GM18951 (cell line): ENCODE results near the gene ADRB2.
"Not testable (repeated sequence)": the region's sequence is repeated elsewhere in the genome, so short reads cannot be mapped to it uniquely, and the experiment has no call there.

Experiments
- POLR2A ChIP-seq: IDR thresholded peaks from 4 replicates; pipeline ENCODE4 v1.6.1; 2011; ENCODE audit warnings: mild to moderate bottlenecking; ENCODE audit not compliant: insufficient read length, insufficient read depth; ENCODE audit errors: extremely low read depth
- in situ Hi-C: fragments of 300-500 bp; cut with MboI; formaldehyde crosslinking; loops from one replicate; pipeline ENCODE4 v1.12.0; 2022; ENCODE audit warnings: low sequenced_read_pairs, mixed read lengths, inconsistent platforms; ENCODE audit not compliant: unreplicated experiment

The ADRB2 gene

DNA sequence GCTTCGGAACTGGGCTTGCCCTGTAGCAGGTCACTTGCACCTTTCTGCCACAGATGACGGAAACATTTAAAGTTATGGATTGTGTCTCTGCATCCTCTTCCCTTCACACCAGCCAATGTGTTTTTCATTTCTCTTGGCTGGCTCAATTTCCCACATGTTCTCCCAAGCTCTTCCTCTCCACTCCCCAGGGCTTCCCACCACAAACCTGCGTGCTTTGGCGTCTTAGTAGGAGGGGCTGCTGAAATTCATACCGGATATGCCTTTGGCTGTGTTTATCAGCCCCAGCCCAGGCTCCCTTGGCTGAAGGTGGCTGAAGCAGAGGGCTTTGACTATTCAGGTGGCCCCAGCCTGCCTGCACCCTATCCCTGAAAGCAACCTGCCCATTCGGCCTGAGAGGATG lies 32.1 kb downstream of the ADRB2 start:
- in situ Hi-C loops, result no loop called here
- no peak for TF ChIP-seq POLR2A

DNA sequence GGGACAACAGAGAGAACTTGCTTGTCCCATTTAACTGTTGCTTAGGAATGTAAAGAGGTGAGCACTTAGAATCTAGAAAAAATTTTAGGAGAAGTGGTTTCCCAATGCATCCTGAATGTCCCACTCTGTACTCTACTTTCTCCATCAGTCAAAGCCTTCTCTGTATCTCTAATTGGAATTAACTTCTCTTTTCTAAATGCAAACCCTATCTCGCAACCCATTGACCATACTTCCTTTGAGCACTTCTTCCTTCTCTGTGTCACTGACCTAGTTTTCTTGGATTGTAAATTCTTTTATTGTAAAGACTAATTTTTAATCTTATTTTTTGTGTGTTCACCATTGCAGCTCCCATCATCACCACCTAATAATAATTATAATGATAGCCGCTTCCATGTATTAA lies 33.3 kb downstream of the ADRB2 start:
- no peak for TF ChIP-seq POLR2A
- in situ Hi-C loops, result no loop called here

DNA sequence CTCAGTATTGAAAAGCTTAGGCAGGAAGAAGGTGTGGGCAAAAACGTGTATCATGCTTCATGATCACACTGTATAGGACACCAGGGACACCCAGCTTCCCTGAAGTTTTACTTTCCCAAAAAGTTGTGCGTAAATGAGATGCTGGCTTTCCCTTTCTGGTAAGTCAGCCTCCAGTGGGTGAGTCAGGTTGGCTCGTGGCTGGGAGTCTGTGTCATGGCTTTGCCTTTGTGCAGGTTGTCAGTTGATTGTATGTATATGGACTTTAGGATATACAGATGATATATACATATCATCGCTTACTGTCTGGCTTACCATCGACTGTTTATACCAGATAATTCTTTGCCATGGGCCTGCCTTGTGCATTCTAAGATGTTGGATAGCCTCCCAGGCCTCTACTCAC lies 34.2 kb downstream of the ADRB2 start:
- in situ Hi-C loops, result no loop called here
- no peak for TF ChIP-seq POLR2A

DNA sequence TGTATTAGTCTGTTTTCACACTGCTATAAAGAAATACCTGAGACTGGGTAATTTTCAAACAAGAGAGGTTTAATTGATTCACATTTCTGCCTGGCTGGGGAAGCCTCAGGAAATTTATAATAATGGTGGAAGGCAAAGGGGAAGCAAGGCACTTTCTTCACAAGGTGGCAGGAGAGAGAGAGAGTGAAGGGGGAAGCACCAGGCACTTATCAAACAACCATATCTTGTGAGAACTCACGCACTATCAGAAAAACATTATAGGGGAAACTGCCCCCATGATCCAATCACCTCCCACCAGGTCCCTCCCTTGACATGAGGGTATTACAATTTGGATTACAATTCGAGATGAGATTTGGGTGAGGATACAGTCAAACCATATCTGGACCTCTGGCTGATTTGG lies 34.7 kb downstream of the ADRB2 start:
- in situ Hi-C loops, result no loop called here
- no peak for TF ChIP-seq POLR2A

DNA sequence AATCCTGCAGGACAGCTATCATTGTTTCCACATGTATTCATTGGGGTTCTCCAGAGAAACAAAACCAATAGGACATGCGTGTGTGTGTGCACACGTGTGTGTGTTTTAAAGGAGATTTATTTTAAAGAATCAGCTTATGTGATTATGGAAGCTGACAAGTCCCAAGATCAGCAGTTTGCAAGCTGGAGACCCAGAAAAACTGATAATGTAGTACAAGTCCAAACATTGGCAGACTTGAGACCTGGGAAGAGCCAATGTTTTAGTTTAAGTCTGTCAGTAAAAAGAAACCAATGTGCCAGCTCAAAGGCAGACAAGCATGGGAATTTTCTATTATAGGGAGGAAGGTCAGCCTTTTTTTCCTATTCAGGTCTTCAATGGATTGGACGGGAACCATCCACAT lies 35.3 kb downstream of the ADRB2 start:
- in situ Hi-C loops, result no loop called here
- TF ChIP-seq POLR2A, result no peak

DNA sequence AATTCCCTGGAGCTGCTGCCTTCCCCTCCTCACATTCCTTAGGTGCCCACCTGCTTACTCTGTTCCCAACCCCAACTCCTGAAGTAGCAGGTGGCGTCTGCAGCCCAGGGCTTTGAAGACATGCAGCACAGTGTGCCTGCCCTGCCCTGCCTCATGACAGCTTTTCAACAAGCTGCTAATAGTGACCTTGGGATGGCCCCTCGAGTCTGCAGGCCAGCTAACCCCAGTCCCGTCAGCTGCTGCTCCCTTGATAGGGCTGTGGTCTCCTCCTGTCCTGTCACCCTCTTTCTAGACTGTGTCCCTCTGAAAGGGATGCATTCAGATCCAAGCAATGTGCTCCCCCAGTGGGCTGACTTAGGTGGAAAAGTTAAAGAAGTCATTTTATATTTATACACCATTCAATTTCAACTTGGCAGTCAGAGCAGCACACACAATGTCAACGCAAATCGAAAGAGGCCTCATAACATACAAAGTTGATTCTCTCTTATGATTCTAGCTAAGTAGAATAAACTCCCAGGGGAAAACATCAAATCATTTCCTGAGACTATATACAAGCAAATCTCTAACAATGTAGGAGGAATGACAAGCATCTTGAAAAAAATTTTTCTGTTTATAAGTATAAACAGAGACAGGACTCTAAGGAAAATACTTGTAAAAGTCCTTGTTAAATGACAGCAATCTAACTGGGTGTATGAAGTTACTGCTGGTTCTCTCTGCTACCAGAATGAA lies 37.9 kb downstream of the ADRB2 start:
- in situ Hi-C loops, result no loop called here
- TF ChIP-seq POLR2A, result no peak

DNA sequence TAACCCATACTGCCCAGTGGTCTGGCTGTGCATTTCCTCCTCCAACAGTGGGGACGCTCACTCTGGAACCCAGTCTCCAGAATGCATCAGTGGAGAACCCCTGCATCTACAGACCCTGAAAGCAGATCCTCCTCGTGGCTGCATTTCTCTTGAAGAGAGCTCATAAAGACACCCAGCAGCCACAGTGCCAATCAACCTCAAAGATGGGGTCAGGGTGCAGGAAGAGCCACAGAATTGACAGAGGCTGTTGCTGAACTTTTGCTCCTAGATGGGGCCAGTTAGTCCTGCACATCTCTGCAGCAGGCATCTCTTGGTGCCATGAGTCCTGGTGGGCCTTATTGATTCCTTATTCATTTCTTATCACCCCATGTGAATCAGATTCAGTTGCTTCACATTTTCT lies 39.6 kb downstream of the ADRB2 start:
- in situ Hi-C loops, result no loop called here
- TF ChIP-seq POLR2A, result no peak

DNA sequence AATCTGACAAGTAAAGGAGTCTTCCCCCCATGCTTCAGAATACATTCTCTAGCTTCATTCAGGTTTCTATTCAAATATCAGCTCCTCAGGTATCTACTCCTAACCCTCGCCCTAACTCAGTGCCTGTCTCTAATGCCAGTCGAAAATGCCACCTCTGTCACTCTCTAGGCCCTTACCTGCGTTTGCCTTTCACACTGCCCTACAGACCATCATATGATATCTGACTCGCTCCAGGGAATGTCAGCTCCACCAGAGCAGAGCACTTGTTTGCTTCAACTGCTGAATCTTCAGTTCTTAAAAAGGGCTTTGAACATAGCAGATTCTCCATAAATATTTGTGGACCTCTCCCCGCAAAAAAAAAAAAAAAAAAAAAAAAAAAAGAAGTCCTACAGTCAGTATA lies 46.7 kb downstream of the ADRB2 start:
- TF ChIP-seq POLR2A, result no peak
- in situ Hi-C loops, result no loop called here

DNA sequence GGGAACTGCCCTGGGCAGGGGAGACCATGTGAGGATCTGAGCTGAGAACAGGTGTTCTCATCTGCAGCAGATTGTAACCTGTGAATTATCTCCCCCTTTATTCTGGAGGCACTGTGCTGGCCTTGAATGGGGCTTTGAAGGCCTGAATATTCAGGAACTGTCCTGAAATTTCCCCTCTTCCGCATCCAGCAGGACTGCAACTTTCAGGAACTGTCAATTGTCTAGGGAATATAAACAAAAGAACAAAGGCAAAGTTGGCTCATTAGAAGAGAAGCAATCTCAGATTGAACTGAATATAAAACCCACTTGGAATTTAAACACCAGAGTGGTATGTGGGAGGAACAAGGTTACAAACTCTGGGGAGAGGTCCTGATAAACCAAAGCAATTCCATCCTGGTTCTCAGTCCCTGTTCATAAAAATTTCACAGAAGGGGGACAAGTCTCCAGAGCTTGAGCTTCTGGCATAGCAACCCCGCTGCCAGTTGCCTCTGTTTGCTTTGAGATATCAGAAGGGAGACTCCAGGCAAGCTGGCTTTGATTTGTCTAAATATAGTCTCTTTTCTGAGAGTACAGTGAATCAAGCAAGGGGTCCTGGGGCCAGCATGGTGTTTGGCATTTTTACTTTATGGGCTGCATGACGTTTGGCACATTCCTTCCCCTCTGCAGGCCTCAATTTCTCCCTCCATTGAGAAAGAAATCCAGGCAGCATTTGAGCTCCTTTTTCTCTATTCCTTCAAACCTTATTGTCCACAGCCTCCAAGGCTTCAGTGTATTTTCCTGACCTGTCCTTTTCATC lies 47.5 kb downstream of the ADRB2 start:
- no peak for TF ChIP-seq POLR2A
- in situ Hi-C loops, result no loop called here

DNA sequence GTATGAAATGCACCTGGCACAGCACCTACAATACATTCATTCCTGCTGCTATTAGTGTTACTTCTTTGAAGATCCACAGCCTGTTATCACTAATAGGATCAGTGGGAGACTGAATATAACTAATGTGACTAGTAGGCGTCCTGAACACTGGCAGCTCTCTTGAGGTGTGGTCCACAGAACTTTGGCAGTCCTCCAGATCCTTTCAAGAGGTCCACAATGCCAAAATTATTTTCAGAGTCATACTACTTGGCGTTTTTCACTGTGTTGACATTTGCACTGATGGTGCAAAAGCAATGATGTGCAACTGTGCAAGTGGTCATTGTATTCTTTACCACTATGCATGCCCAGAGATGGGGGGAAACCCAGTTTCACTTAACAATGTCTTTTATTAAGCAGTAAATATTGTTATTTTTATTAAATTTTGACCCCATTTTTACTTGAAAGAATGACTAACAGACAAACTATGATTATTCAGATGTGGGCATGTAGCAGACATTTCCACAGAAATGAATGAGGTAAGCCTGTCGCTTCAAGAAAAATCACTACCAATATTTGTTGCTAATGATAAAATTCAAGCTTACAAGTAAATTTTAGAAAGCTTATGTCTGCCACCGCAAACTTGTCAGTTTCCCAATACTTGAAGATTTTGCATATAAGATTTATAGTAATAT lies 48.9 kb downstream of the ADRB2 start:
- no peak for TF ChIP-seq POLR2A
- in situ Hi-C loops, result no loop called here

DNA sequence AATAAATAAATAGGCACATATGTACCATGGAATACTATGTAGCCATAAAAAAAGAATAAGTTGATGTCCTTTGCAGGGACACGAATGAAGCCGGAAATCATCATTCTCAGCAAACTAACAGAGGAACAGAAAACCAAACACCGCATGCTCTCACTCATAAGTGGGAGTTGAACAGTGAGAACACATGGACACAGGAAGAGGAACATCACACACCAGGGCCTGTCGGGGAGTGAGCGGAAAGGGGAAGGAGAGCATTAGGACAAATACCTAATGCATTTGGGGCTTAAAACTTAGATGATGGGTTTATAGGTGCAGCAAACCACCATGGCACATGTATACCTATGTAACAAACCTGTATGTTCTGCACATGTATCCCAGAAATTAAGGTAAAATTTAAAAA lies 51.0 kb downstream of the ADRB2 start:
- in situ Hi-C loops, result not testable (repeated sequence)
